GM19099 (cell line): ENCODE results near the gene NFIX.

Experiments used
- POLR2A ChIP-seq: IDR thresholded peaks from 3 replicates; pipeline ENCODE4 v1.6.1; 2011; ENCODE audit warnings: low read depth; ENCODE audit not compliant: insufficient read length; ENCODE audit errors: extremely low read depth

The NFIX gene

GRCh38 chr19:13055213-13056051 lies 60.2 kb downstream of the NFIX start:
- no peak for TF ChIP-seq POLR2A

- TF ChIP-seq POLR2A, result no peak
Measured at GRCh38 chr19:13056052-13056660, 60.9 kb downstream of the NFIX start.

- TF ChIP-seq POLR2A, result no peak
Measured at GRCh38 chr19:13057147-13057572, 61.9 kb downstream of the NFIX start.

- TF ChIP-seq POLR2A, result no peak
Measured at GRCh38 chr19:13057744-13058143, 62.5 kb downstream of the NFIX start.

GRCh38 chr19:13058951-13059660 lies 63.8 kb downstream of the NFIX start:
- TF ChIP-seq POLR2A, result no peak

- TF ChIP-seq POLR2A, result no peak
Measured at GRCh38 chr19:13060233-13060963, 65.1 kb downstream of the NFIX start.

- no peak for TF ChIP-seq POLR2A
Measured at GRCh38 chr19:13060964-13061927, 66.0 kb downstream of the NFIX start.

- no peak for TF ChIP-seq POLR2A
Measured at GRCh38 chr19:13062317-13062716, 67.0 kb downstream of the NFIX start.

GRCh38 chr19:13063461-13064091 lies 68.3 kb downstream of the NFIX start:
- TF ChIP-seq POLR2A, result no peak

- TF ChIP-seq POLR2A, result no peak
Measured at GRCh38 chr19:13064092-13064489, 68.8 kb downstream of the NFIX start.

- TF ChIP-seq POLR2A, result no peak
Measured at GRCh38 chr19:13066226-13066625, 71.0 kb downstream of the NFIX start.

GRCh38 chr19:13066933-13067807 lies 71.9 kb downstream of the NFIX start:
- no peak for TF ChIP-seq POLR2A
